B cell (primary cell): ENCODE data around the gene ADH7. TPM values are rescaled to one million over a fixed set of nuclear protein-coding genes. Genes with fewer than 3 reads are reported as not detected.

Source experiments
- ATAC-seq: fragments of 200-7000 bp; cut with Tn5 transposase; one replicate; pipeline ENCODE4 v1.10.0; 2021; ENCODE audit warnings: low read depth, mild to moderate bottlenecking, moderate number of reproducible peaks, moderate library complexity
- CTCF ChIA-PET: fragments of 350-600 bp; sonication (Branson Sonifier 250); formaldehyde crosslinking; loops from one replicate; lab custom pipeline; 2021; ENCODE audit warnings: antibody characterized with exemption, inconsistent platforms; lab: Charles Lee
- POLR2A ChIA-PET: fragments of 350-600 bp; sonication (Branson Sonifier 250); formaldehyde crosslinking; loops from one replicate; lab custom pipeline; 2021; ENCODE audit warnings: antibody characterized with exemption; lab: Charles Lee
- DNase-seq: peaks from one replicate; pipeline ENCODE4 v3.0.0; 2013
- H2AFZ ChIP-seq: 2 replicates; pipeline ENCODE4 v1.6.1; 2012; ENCODE audit warnings: mild to moderate bottlenecking, low read depth, low read length; ENCODE audit not compliant: insufficient read depth, poor library complexity, severe bottlenecking
- H3K27ac ChIP-seq, 2 donors: 1 replicate in 1 of 2; 2 replicates in 1 of 2; pipeline ENCODE4 v1.5.1; 2012 to 2013; ENCODE audit warnings: low read length in 2 of 2, mild to moderate bottlenecking in 2 of 2, moderate library complexity in 1 of 2
- H3K27me3 ChIP-seq, 4 experiments: fragments of 200-600 bp in 1 of 4; sonication (generic) in 1 of 4; replicated peaks in 1 of 4; 1 replicate in 2 of 4; 2 replicates in 2 of 4; pipeline versions ENCODE4 v1.6.1 to v1.7.0; 2013 to 2016; ENCODE audit warnings: low read length in 3 of 4, mild to moderate bottlenecking in 2 of 4, mixed read lengths in 1 of 4, moderate library complexity in 1 of 4; ENCODE audit not compliant: insufficient read depth in 4 of 4, control insufficient read depth in 3 of 4; ENCODE audit errors: control extremely low read depth in 1 of 4
- H3K36me3 ChIP-seq, 2 experiments: replicated peaks in 1 of 2; 1 replicate in 1 of 2; 2 replicates in 1 of 2; pipeline versions ENCODE4 v1.6.1 to v1.7.1; 2013; ENCODE audit warnings: low read length in 1 of 2; ENCODE audit not compliant: insufficient read depth in 2 of 2, control insufficient read depth in 1 of 2; ENCODE audit errors: control extremely low read depth in 1 of 2, extremely low read depth in 1 of 2
- H3K4me1 ChIP-seq, 2 donors: fragments of 200-600 bp in 1 of 2; sonication (generic) in 1 of 2; 1 replicate in 1 of 2; 2 replicates in 1 of 2; pipeline versions ENCODE4 v1.5.1 to v1.6.1; 2013 to 2017; ENCODE audit warnings: low read length in 2 of 2; ENCODE audit not compliant: control insufficient read depth in 2 of 2, insufficient read depth in 2 of 2
- H3K4me2 ChIP-seq: replicated peaks from 2 replicates; pipeline ENCODE3; 2012; ENCODE audit warnings: mild to moderate bottlenecking, low read depth, low read length; ENCODE audit not compliant: poor library complexity, severe bottlenecking
- H3K4me3 ChIP-seq, 5 experiments: fragments of 200-600 bp in 1 of 5; sonication (generic) in 1 of 5; 1 replicate in 3 of 5; 2 replicates in 2 of 5; pipeline versions ENCODE4 v1.5.1 to v1.7.0; 2011 to 2016; ENCODE audit warnings: low read length in 4 of 5, mild to moderate bottlenecking in 4 of 5, low read depth in 2 of 5, control low read depth in 1 of 5, moderate library complexity in 1 of 5; ENCODE audit not compliant: insufficient read depth in 1 of 5; ENCODE audit errors: control extremely low read depth in 1 of 5, extremely low read depth in 1 of 5
- H3K79me2 ChIP-seq: fragments of 200-600 bp; sonication (generic); one replicate; pipeline ENCODE4 v1.6.0; 2016; ENCODE audit warnings: low read length; ENCODE audit not compliant: control insufficient read depth, insufficient read depth
- H3K9ac ChIP-seq: fragments of 200-600 bp; sonication (generic); 2 replicates; pipeline ENCODE4 v1.6.1; 2017; ENCODE audit warnings: mild to moderate bottlenecking, low read length, moderate library complexity
- H3K9me3 ChIP-seq, 3 donors: one replicate each; pipeline versions ENCODE4 v1.6.1 to v1.7.1; 2013; ENCODE audit warnings: low read length in 2 of 3; ENCODE audit not compliant: control insufficient read depth in 2 of 3, insufficient read depth in 1 of 3; ENCODE audit errors: control extremely low read depth in 1 of 3
- H4K20me1 ChIP-seq: 2 replicates; pipeline ENCODE4 v1.6.0; 2012; ENCODE audit warnings: mild to moderate bottlenecking, low read length; ENCODE audit not compliant: insufficient read depth, control insufficient read depth, poor library complexity, severe bottlenecking
- H3K27ac Mint-ChIP-seq: one replicate; pipeline ENCODE4 v1.8.0; 2021; ENCODE audit warnings: mixed read lengths
- H3K27me3 Mint-ChIP-seq: one replicate; pipeline ENCODE4 v1.8.0; 2021; ENCODE audit warnings: mixed read lengths
- H3K4me1 Mint-ChIP-seq: one replicate; pipeline ENCODE4 v1.8.0; 2021; ENCODE audit warnings: mixed read lengths
- H3K4me3 Mint-ChIP-seq: one replicate; pipeline ENCODE4 v1.8.0; 2021; ENCODE audit warnings: mixed read lengths
- H3K9me3 Mint-ChIP-seq: one replicate; pipeline ENCODE4 v1.8.0; 2022; ENCODE audit warnings: mixed read lengths; ENCODE audit not compliant: insufficient read depth
- CTCF ChIP-seq: fragments of 200-600 bp; IDR thresholded peaks from one replicate; pipeline ENCODE4 v1.8.0; 2022; ENCODE audit warnings: antibody characterized with exemption, mild to moderate bottlenecking
- EZH2 ChIP-seq: IDR thresholded peaks from 2 replicates; pipeline ENCODE4 v1.6.1; 2012; ENCODE audit warnings: borderline replicate concordance, low read depth, mild to moderate bottlenecking, moderate library complexity, low read length; ENCODE audit not compliant: insufficient read depth, poor library complexity, severe bottlenecking
- WGBS: methylation state at CpG from one replicate; pipeline ENCODE4 v1.1.5; 2013; ENCODE audit warnings: missing lambda C conversion rate; ENCODE audit not compliant: insufficient coverage; 5-methylcytosine and 5-hydroxymethylcytosine counted together
- intact Hi-C: fragments of 100-400 bp; cut with micrococcal nuclease; formaldehyde crosslinking; loops from one replicate; pipeline ENCODE4 v1.10.0; 2022
- polyA plus RNA-seq: library from polyadenylated mRNA; depleted of rRNA; stranded (reverse); fragments of >200 nt; gene quantifications from 2 replicates; pipeline ENCODE4 v1.2.3, GENCODE V29; 2012
- total RNA-seq, 2 donors: library from RNA; stranded (reverse); fragments of 120-200 nt in 1 of 2; gene quantifications; 1 replicate in 1 of 2; 2 replicates in 1 of 2; pipeline versions ENCODE4 v1.2.3 to v1.2.4, GENCODE V29; 2013 to 2022

Gene ADH7
- total and polyA plus RNA-seq, 2 donors (not counting 1 experiment from before 2014, with no cell fraction given), result not detected

GRCh38 chr4:99437723-99438404, 2.7 kb upstream of the ADH7 start:
- TF ChIP-seq CTCF (no peak), EZH2 (no peak)
- no peaks in the 10 kb centered on the region for H4K20me1 ChIP-seq
- no peaks in the 10 kb centered on the region for H3K4me1 ChIP-seq
- peaks cover 0 to 1% (median 0%) of the 10 kb centered on the region in 3 donors for H3K9me3 ChIP-seq
- H3K27me3 ChIP-seq, result no peaks in the 10 kb centered on the region
- H3K27ac ChIP-seq, result no peak overlapping the region
- H3K4me1 Mint-ChIP-seq, result no peaks in the 10 kb centered on the region
- intact Hi-C loops, result no loop called here
- H3K79me2 ChIP-seq, result no peaks in the 10 kb centered on the region
- peaks cover 13% of the 10 kb centered on the region for H3K27me3 Mint-ChIP-seq
- ChIA-PET CTCF (interaction anchor here (0.7 kb wide), 1 partner anchor 15 kb away, joined by 3 read pairs; no protein-coding TSS in a partner anchor), POLR2A (no interaction called here)
- no CpG with 5 or more reads among the region's 5 CpGs for WGBS
- ATAC-seq, result no peak
- H2AFZ ChIP-seq, result no peak overlapping the region
- no peak overlapping the region for H3K4me3 ChIP-seq
- H3K4me2 ChIP-seq, result no peak overlapping the region
- no peak overlapping the region for H3K9ac ChIP-seq
- H3K4me3 Mint-ChIP-seq, result no peak overlapping the region
- no peak for DNase-seq
- H3K27ac Mint-ChIP-seq, result no peak overlapping the region
- no peaks in the 10 kb centered on the region for H3K36me3 ChIP-seq
- no peaks in the 10 kb centered on the region for H3K9me3 Mint-ChIP-seq

GRCh38 chr4:99436976-99437722, 2.0 kb upstream of the ADH7 start:
- no peak for TF ChIP-seq EZH2
- no peaks in the 10 kb centered on the region for H3K36me3 ChIP-seq
- intact Hi-C loops, result no loop called here
- peaks cover 0 to 1% (median 0%) of the 10 kb centered on the region in 3 donors for H3K9me3 ChIP-seq
- Mint-ChIP-seq H3K27ac (no peak overlapping the region), H3K27me3 (peaks cover 13% of the 10 kb centered on the region), H3K4me1 (no peaks in the 10 kb centered on the region), H3K9me3 (no peaks in the 10 kb centered on the region), H3K4me3 (no peak overlapping the region)
- no peaks in the 10 kb centered on the region for H4K20me1 ChIP-seq
- no peak overlapping the region for H3K4me3 ChIP-seq
- ChIA-PET POLR2A (no interaction called here), CTCF (interaction anchor here (0.6 kb wide), 1 partner anchor 368 kb away, joined by 3 read pairs; no protein-coding TSS in a partner anchor)
- 83% methylated on average over 3 of the region's 3 CpGs for WGBS
- DNase-seq (no peak), ATAC-seq (no peak)
- H3K4me1 ChIP-seq, result no peaks in the 10 kb centered on the region
- no peak overlapping the region for H2AFZ ChIP-seq
- H3K79me2 ChIP-seq, result no peaks in the 10 kb centered on the region
- no peaks in the 10 kb centered on the region for H3K27me3 ChIP-seq
- no peak overlapping the region for H3K4me2 ChIP-seq
- no peak overlapping the region for H3K9ac ChIP-seq
- no peak overlapping the region for H3K27ac ChIP-seq
